GM18861 (cell line): ENCODE results near the gene RNF225.
A peak's percentile ranks its signal among the peaks of the same experiment; 100 is the strongest.
"Not testable (repeated sequence)": the region's sequence is repeated elsewhere in the genome, so short reads cannot be mapped to it uniquely, and the experiment has no call there.

Experiments used
- ATAC-seq: cut with Tn5 transposase; IDR thresholded peaks from one replicate; pipeline ENCODE4 v1.9.1; 2021; ENCODE audit not compliant: unreplicated experiment

Gene RNF225

DNA sequence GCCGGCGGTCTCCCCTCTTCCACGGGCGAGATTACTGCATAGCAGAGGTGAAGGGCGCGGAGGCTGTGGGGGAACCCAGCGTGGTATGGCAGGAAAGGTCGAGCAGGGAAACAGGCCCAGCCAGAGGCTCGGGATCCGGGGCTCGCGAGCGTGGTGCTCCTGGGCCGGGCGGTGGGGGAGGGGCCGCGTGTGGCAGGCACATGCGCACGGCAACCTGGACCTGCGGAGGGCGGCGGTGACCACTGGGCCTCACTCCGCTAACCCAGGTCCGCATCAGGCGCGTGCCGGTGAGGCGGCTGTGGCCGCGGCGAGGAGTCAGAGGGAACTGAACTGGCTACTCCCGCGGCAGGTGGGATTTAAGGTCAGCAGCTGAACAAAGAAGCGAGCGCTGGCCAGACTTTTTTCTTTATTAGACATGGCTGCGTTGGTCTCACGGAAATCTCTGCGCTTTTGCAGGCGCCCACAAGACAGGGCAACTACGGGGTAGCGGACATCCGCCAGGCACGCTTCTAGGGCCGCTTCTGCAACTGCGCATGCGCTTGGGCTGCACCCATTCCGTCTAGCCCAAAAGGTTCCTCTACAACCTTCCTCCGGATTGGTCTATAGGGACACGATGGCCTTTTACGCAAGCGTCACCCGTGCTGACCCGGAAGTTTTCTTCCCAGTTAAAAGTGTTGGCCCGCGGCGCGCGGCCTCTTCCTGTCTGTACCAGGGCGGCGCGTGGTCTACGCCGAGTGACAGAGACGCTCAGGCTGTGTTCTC is 8.7 kb upstream of the RNF225 start, which contains the start of gene RPS5:
TSS of gene RPS5 (plus strand) at position 694 of the 762 bp plus-strand sequence. CDS start 869 bp downstream, outside the sequence.
- peak; percentile 73 for ATAC-seq

GRCh38 chr19:58387338-58388174 is 7.9 kb upstream of the RNF225 start:
- ATAC-seq, result peak; percentile 0

DNA sequence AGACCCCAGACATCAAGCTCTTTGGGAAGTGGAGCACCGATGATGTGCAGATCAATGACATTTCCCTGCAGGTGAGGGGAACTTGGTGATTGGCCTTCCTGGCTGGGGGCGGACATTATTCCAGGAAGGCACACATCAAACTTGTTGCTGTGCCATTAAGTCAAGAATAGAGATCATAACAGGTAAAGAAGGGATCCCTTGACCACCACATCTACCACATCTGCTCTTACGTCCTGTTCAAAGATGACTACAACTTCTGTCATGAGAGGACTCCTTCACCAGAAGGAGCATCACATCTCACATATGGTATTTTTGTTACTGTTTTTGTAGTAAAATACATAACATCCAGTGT is 7.3 kb upstream of the RNF225 start:
- ATAC-seq, result no peak

GRCh38 chr19:58392945-58393724 is 2.3 kb upstream of the RNF225 start:
- ATAC-seq, result no peak

- no peak for ATAC-seq
Measured at GRCh38 chr19:58393725-58394033, 1.8 kb upstream of the RNF225 start.

GRCh38 chr19:58394821-58395219 is 636 bp upstream of the RNF225 start:
- ATAC-seq, result no peak

DNA sequence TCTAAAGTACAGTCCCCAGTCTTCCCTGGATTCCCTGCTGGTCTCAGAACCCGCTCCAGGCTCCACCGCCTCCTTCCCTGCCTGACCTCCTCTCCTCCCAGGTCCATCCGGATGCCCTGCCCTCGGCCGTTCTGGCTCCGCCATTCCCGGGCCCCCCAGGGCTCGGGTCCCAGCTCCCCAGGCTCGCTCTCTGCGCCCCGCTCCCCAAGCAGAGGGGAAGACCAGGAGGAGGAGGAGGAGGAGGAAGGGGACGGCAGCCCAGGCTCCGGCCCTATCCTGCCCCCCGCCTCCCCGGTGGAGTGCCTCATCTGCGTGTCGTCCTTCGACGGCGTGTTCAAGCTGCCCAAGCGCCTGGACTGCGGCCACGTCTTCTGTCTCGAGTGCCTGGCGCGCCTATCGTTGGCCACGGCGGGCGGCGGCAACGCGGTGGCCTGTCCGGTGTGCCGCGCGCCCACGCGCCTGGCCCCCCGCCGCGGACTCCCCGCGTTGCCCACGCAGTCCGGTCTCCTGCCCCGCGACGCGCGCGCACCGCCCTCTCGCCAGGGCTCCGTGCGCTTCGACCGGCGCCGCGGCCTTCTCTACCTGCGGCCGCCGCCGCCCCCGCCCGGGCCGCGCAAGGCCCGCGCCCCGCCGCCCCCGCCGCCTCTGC is 647 bp downstream of the RNF225 start:
- ATAC-seq, result no peak

- ATAC-seq, result no peak
Measured at GRCh38 chr19:58396691-58397532, 1.5 kb downstream of the RNF225 start.

- no peak for ATAC-seq
Measured at GRCh38 chr19:58397533-58398037, 2.1 kb downstream of the RNF225 start.

DNA sequence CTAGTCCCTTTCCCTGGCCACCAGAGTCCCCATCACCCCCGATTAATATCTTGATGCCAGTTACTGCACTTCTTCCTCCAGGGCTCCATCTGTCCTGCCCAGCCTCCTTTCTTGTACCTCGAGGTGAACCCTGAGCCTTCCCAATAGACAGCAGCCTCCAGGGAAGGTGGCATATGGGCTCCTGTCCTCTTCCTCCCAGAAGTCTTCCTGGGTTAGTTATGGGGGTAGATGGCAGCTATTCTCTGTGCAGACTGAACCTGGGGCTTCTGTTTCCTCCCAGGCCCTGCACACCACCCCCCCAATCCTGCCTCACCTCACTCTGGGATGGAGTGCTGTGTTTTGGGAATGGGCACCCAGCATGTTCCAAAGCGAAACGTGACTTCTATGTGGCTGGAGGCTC is 2.6 kb downstream of the RNF225 start:
- no peak for ATAC-seq

- ATAC-seq, result no peak
Measured at GRCh38 chr19:58398545-58398944, 3.1 kb downstream of the RNF225 start.

GRCh38 chr19:58399903-58400302 is 4.4 kb downstream of the RNF225 start:
- no peak for ATAC-seq

GRCh38 chr19:58400316-58400915 is 5.0 kb downstream of the RNF225 start:
- no peak for ATAC-seq

DNA sequence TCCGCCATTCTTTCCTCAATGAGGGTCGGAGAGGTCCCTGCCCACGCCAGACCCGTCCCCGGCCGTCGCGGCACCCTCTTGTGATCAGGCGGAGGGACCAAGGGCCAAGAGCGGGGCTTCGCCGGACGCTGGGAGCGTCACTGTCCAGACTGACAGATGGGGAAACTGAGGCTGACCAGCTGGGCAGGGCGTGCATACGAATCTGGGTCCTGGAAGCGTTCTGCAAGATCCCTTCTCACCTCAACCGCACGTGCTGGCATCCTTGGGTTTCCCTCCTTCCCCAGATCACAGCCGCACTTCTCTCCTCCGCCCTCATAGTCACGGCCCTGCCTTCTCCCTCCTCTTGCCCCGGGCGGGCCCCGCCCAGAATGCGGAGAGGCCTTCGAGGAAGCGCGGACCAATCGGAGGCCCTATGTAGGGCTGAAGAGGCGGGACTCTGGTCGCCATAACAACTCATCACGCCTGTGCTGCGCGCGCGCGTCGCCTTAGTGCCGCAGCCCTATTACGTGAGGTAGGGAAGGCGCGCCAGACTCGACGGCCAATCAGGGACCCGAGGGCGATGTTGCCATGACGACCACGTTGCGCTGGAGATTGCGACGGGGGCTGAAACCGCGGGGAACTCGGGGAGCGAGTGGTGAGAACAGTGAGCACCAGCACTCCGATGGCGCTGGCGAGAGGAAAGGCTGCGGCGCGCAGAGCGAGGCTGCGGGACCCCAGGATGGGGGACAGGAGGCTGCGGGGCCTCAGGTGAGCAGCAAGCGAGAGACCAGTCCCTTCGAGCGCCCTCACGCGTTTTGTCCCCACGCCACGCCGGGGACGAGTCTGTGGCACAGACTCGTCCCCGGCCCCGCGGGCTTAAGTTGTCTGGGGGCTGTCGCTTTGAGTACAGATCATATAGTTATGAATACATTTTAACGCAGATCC is 5.7 kb downstream of the RNF225 start:
- peak; percentile 96 for ATAC-seq

GRCh38 chr19:58401840-58402421 is 6.5 kb downstream of the RNF225 start:
- ATAC-seq, result no peak

DNA sequence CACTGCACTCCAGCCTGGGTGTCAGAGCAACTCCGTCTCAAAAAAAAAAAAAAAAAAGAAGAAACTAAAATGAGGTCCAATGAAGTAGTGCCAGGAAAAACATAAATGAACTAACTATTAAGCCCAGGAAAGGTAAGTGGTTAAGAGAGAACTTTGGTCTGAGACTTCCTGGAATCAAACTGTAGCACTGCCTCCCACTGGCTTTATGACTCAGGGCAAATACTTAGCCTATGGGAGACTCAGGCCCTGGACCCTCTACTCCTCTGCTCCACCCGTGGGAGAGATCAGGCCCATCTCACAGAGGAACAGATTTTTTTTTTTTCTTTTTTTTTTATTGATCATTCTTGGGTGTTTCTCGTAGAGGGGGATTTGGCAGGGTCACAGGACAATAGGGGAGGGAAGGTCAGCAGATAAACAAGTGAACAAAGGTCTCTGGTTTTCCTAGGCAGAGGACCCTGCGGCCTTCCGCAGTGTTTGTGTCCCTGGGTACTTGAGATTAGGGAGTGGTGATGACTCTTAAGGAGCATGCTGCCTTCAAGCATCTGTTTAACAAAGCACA is 8.5 kb downstream of the RNF225 start:
- ATAC-seq, result not testable (repeated sequence)

DNA sequence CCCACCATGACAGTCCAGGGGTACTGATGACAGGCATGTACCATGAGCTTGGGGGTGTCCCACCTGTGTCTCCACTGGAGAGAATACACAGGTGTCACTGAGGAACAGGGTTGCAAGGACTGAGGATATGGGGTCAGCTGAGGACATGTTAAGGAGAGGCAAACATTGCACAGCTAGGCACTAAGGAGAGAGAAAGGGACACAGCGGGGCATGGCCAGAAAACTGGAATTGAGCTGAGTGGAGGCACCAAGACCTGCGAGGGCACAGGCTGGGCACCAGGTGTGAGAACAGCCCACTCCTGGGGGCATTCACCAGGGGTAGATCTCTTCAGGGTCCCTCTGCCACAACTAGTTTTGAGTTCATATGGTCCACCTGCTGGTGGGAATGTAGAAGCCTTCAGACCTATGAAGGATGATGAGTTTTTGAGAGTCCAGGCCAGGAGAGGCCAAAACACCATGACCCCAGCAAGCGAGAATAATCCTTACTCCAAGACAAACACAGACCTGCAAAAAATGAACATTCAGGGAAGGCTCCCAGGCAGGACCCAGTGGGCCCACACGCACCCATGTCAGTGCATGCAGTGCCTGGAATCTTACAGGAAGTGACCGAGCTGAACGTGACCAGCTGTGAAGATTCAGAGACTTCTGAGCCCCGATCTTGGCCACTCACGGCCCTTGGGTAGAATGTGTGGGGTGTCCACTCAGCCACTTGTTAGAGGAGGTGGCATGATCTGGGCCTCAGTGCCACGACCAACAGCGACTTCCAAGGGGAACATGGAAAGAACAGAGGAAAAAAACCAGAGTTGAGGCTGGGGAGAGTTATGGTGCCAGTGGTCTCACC is 11.6 kb downstream of the RNF225 start:
- no peak for ATAC-seq
